NCI-H1048 (cell line): ENCODE measurements around the gene BUB1.
"Not testable (repeated sequence)": the region's sequence is repeated elsewhere in the genome, so short reads cannot be mapped to it uniquely, and the experiment has no call there.

Experiments used
- DNase-seq: peaks from one replicate; lab custom pipeline; 2025; lab: John Stamatoyannopoulos, UW

Gene BUB1

GRCh38 chr2:110602139-110602538, 75.7 kb downstream of the BUB1 start:
- DNase-seq: not testable (repeated sequence)

DNA sequence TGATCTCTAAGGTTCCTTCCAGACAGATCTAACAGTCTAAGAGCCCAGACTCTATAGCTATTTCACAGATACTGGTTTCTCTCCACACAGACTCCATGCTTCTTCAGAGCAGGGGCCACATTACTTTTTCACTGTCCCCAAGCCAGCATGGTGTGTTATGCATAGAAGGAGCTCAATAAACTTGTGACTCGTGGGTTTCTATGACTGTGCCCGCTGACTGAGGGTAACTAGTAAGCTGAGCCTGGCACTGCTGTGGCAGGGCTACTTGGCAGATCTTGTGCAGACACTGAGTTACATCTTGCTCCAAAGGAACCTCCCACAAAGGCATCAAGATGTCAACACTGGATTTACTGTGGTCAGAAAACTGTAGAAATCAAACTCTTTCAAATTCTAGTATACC, 85.9 kb downstream of the BUB1 start:
- DNase-seq: not testable (repeated sequence)

- DNase-seq: not testable (repeated sequence)
Observed at GRCh38 chr2:110589677-110590330, 88.1 kb downstream of the BUB1 start.

DNA sequence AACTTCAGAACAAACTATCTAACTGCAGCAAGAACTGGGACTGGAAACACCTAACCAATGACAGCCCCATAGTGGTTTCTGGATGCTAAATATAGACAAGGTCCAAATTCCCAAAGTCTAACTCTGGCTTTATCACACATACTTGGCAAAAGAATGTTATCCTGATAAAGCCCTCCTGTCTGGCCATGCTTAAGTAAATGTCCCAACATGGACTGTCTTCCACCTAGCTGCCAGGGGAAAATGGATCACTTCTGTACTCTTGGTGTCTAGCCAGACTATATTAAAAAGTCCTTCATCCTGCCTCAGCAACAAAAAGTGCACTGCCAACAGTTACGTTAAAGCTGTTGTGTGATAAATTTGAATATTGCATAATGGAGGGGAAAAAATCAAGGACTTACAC, 89.3 kb downstream of the BUB1 start:
- DNase-seq: not testable (repeated sequence)
